ENCODE measurements around the gene SLC17A5.
A peak's percentile ranks its signal among the peaks of the same experiment; 100 is the strongest.

Gene SLC17A5

DNA sequence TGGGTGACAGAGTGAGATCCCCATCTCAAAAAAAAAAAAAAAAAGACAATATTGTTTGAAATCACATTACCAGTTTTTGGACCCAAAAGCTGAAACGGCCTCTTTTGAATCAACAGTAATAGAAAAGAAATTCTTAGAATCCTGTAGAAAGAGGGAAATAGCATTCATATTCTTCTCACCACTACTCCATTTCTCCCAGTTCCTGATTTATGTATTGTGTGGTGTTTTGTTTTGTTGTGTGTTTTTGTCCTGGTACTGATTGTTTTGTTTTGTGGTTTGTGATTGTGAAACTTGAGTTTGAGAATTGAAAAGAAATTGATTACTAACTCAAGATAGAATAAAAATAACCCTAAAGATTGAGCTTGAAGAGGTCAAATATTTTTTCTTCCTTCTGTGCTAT lies 106.8 kb downstream of the SLC17A5 start:
- H3K27me3 Mint-ChIP-seq = no peaks in the 10 kb centered on the region
- H3K9me3 Mint-ChIP-seq = no peaks in the 10 kb centered on the region
- no peak overlapping the region for H3K4me3 Mint-ChIP-seq
- H3K4me1 Mint-ChIP-seq = no peaks in the 10 kb centered on the region
- DNase-seq = no peak
- H3K27ac Mint-ChIP-seq = peak overlapping the region in 1 of 2 donors; percentile 2
- ATAC-seq = no peak
